ENCODE data around the gene RUFY3.
"Not testable (repeated sequence)": the region's sequence is repeated elsewhere in the genome, so short reads cannot be mapped to it uniquely, and the experiment has no call there.

Gene RUFY3

DNA sequence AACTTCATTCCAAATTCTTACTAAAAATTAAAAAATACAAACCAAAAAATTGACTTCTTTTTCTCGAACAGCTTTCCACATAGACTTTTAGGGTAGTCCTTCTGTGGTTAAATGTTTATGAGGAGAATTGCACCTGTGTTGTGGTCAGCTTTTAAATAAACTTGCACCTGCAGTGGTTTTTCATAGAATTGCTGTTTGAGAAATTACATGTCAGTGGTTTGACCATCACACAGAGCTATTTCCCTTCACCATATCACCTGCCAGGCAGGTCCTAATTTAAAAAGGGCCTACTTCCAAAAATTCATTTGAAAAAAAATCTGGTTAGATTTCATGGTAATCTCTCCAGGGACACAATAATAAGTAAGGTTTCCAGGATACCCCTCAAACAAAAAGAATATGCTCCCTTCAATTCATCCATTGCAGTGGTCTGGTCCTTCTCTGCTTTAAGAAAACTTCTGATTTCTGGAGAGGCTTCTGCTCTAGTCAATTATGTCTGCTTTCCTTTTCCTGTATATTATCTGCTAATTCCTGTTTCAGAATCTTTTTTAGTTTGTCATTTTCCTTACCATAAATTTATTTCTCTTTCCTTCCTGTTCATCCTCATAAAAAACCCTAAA, 43.3 kb upstream of the RUFY3 start:
- H2AFZ ChIP-seq (ENCODE audit: low read depth) = no peak overlapping the region

GRCh38 chr4:70680934-70681333, 40.8 kb upstream of the RUFY3 start:
- TF ChIP-seq, protein P1, sequence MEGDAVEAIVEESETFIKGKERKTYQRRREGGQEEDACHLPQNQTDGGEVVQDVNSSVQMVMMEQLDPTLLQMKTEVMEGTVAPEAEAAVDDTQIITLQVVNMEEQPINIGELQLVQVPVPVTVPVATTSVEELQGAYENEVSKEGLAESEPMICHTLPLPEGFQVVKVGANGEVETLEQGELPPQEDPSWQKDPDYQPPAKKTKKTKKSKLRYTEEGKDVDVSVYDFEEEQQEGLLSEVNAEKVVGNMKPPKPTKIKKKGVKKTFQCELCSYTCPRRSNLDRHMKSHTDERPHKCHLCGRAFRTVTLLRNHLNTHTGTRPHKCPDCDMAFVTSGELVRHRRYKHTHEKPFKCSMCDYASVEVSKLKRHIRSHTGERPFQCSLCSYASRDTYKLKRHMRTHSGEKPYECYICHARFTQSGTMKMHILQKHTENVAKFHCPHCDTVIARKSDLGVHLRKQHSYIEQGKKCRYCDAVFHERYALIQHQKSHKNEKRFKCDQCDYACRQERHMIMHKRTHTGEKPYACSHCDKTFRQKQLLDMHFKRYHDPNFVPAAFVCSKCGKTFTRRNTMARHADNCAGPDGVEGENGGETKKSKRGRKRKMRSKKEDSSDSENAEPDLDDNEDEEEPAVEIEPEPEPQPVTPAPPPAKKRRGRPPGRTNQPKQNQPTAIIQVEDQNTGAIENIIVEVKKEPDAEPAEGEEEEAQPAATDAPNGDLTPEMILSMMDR (conservative IDR thresholded peaks at IDR 0.05; ENCODE audit: low read depth, low read length) = no peak
- H2AFZ ChIP-seq (ENCODE audit: low read depth) = no peak overlapping the region
- H3K36me3 ChIP-seq (ENCODE audit: insufficient read depth) = no peaks in the 10 kb centered on the region
- H3K4me1 ChIP-seq (ENCODE audit: low read depth, poor library complexity, severe bottlenecking) = peaks cover 100% of the 10 kb centered on the region
- H3K4me3 ChIP-seq (IDR thresholded peaks at IDR 0.05; ENCODE audit: insufficient read depth, low read depth, low read length) = no peak overlapping the region
- no peaks in the 10 kb centered on the region; the same call in 1 of the 2 replicates for H3K79me2 ChIP-seq (ENCODE audit: insufficient read depth, low read depth)
- H4K20me1 ChIP-seq (ENCODE audit: insufficient read depth) = no peaks in the 10 kb centered on the region
- H3K27me3 ChIP-seq (ENCODE audit: insufficient read depth, low read depth) = no peaks in the 10 kb centered on the region
- peak overlapping the region; percentile 89 for H3K27ac ChIP-seq
- H3K9ac ChIP-seq = peak overlapping the region; percentile 25; the same call in 1 of the 2 replicates
- H3K4me2 ChIP-seq = peak overlapping the region; percentile 90

More for the DNA sequence above, 43.3 kb upstream of the RUFY3 start:
- H3K27ac ChIP-seq = peak overlapping the region; percentile 89
- peak overlapping the region; percentile 47 for H3K9ac ChIP-seq
- peak overlapping the region; percentile 90 for H3K4me2 ChIP-seq
- peak overlapping the region; percentile 70 for H3K4me3 ChIP-seq (IDR thresholded peaks at IDR 0.05; ENCODE audit: insufficient read depth, low read depth, low read length)
- no peaks in the 10 kb centered on the region for H3K36me3 ChIP-seq (ENCODE audit: insufficient read depth)
- no peaks in the 10 kb centered on the region; the same call in 1 of the 2 replicates for H3K79me2 ChIP-seq (ENCODE audit: insufficient read depth, low read depth)
- no peaks in the 10 kb centered on the region for H3K27me3 ChIP-seq (ENCODE audit: insufficient read depth, low read depth)
- TF ChIP-seq, protein P1 (conservative IDR thresholded peaks at IDR 0.05; ENCODE audit: low read depth, low read length) = no peak
- H4K20me1 ChIP-seq (ENCODE audit: insufficient read depth) = no peaks in the 10 kb centered on the region
- H3K4me1 ChIP-seq (ENCODE audit: low read depth, poor library complexity, severe bottlenecking) = peaks cover 100% of the 10 kb centered on the region

DNA sequence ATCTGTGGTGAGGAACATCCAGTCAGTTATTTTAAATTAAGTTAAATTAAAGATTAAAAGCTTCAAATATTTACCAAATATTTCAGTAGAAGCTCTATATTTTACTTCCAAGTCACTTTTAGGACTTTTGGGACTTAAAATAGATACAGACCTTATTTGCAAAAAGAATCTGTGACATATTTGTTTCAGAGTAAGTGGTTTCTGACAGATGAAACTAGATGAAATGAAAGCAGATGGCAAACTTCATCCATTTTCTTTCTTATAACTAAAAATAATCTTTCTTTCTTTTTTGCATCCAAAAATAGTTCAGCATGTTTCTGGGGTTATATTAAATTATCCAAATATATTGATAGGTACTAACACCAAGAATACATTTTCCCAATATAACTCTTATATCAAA, 40.1 kb upstream of the RUFY3 start:
- peaks cover 100% of the 10 kb centered on the region for H3K4me1 ChIP-seq (ENCODE audit: low read depth, poor library complexity, severe bottlenecking)
- peak overlapping the region; percentile 90 for H3K4me2 ChIP-seq
- H3K36me3 ChIP-seq (ENCODE audit: insufficient read depth) = no peaks in the 10 kb centered on the region
- no peak overlapping the region for H3K4me3 ChIP-seq (IDR thresholded peaks at IDR 0.05; ENCODE audit: insufficient read depth, low read depth, low read length)
- H3K9ac ChIP-seq = peak overlapping the region; percentile 25; the same call in 1 of the 2 replicates
- H3K27ac ChIP-seq = peak overlapping the region; percentile 89
- H3K79me2 ChIP-seq (ENCODE audit: insufficient read depth, low read depth) = no peaks in the 10 kb centered on the region; the same call in 1 of the 2 replicates
- H3K27me3 ChIP-seq (ENCODE audit: insufficient read depth, low read depth) = no peaks in the 10 kb centered on the region
- TF ChIP-seq, protein P1 (conservative IDR thresholded peaks at IDR 0.05; ENCODE audit: low read depth, low read length) = no peak
- no peaks in the 10 kb centered on the region for H4K20me1 ChIP-seq (ENCODE audit: insufficient read depth)
- H2AFZ ChIP-seq (ENCODE audit: low read depth) = no peak overlapping the region

DNA sequence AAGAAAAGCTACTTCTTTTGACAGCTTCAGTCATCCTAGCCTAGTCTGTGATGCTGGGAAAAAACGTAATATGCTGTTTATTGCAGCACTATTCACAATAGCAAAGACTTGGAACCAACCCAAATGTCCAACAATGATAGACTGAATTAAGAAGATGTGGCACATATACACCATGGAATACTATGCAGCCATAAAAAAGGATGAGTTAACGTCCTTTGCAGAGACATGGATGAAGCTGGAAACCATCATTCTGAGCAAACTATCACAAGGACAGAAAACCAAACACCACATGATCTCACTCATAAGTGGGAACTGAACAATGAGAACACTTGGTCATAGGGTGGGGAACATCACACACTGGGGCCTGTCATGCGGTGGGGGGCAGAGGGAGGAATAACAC, 39.6 kb upstream of the RUFY3 start:
- H3K36me3 ChIP-seq (ENCODE audit: insufficient read depth); H3K27me3 ChIP-seq (ENCODE audit: insufficient read depth, low read depth); H3K79me2 ChIP-seq (ENCODE audit: insufficient read depth, low read depth); H2AFZ ChIP-seq (ENCODE audit: low read depth); H3K4me3 ChIP-seq (IDR thresholded peaks at IDR 0.05; ENCODE audit: insufficient read depth, low read depth, low read length); H4K20me1 ChIP-seq (ENCODE audit: insufficient read depth): not testable (repeated sequence)
- H3K4me1 ChIP-seq (ENCODE audit: low read depth, poor library complexity, severe bottlenecking) = peaks cover 100% of the 10 kb centered on the region
- peak overlapping the region; percentile 89 for H3K27ac ChIP-seq
- H3K4me2 ChIP-seq = peak overlapping the region; percentile 90
- H3K9ac ChIP-seq = peak overlapping the region; percentile 25; the same call in 1 of the 2 replicates

DNA sequence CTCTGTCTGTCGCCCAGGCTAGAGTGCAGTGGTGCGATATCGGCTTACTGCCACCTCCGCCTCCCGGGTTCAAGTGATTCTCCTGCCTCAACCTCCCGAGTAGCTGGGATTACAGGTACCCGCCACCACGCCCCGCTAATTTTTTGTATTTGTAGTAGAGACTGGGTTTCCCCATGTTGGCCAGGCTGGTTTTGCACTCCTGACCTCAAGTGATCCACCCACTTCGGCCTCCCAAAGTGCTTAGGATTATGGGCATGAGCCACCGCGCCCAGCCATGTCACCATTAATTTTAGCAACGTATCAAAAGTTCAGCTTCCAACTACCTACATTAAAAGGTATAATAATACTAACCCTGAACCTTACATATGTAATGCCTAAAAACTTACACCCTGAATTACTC, 34.4 kb upstream of the RUFY3 start:
- peak overlapping the region; percentile 62 for H2AFZ ChIP-seq (ENCODE audit: low read depth)
- H3K4me1 ChIP-seq (ENCODE audit: low read depth, poor library complexity, severe bottlenecking) = peaks cover 82% of the 10 kb centered on the region
- H3K36me3 ChIP-seq (ENCODE audit: insufficient read depth) = peaks cover 4% of the 10 kb centered on the region; the same call in 1 of the 2 replicates
- H4K20me1 ChIP-seq (ENCODE audit: insufficient read depth) = 0 out of 2 replicates have a peak, but pooled peaks cover 3% of the 10 kb centered on the region
- TF ChIP-seq, protein P1 (conservative IDR thresholded peaks at IDR 0.05; ENCODE audit: low read depth, low read length) = no peak
- H3K79me2 ChIP-seq (ENCODE audit: insufficient read depth, low read depth) = peaks cover 49% of the 10 kb centered on the region
- no peaks in the 10 kb centered on the region for H3K27me3 ChIP-seq (ENCODE audit: insufficient read depth, low read depth)
- peak overlapping the region; percentile 79 for H3K27ac ChIP-seq
- H3K4me2 ChIP-seq = peak overlapping the region; percentile 84
- peak overlapping the region; percentile 33 for H3K4me3 ChIP-seq (IDR thresholded peaks at IDR 0.05; ENCODE audit: insufficient read depth, low read depth, low read length)
- peak overlapping the region; percentile 63; the same call in 1 of the 2 replicates for H3K9ac ChIP-seq
